ENCODE data around the gene ABHD17B. TPM values are rescaled to one million over a fixed set of nuclear protein-coding genes. Genes with fewer than 3 reads are reported as not detected.
A peak's percentile ranks its signal among the peaks of the same experiment; 100 is the strongest.
"Not testable (repeated sequence)": the region's sequence is repeated elsewhere in the genome, so short reads cannot be mapped to it uniquely, and the experiment has no call there.

ABHD17B gene
- 10 to 100 TPM in 1 of 2 donors, 1 to 10 TPM in 1; 9.1 to 15.9 TPM for total RNA-seq
- total RNA-seq: 19.9 to 27.3 reads per million in 2 donors

DNA sequence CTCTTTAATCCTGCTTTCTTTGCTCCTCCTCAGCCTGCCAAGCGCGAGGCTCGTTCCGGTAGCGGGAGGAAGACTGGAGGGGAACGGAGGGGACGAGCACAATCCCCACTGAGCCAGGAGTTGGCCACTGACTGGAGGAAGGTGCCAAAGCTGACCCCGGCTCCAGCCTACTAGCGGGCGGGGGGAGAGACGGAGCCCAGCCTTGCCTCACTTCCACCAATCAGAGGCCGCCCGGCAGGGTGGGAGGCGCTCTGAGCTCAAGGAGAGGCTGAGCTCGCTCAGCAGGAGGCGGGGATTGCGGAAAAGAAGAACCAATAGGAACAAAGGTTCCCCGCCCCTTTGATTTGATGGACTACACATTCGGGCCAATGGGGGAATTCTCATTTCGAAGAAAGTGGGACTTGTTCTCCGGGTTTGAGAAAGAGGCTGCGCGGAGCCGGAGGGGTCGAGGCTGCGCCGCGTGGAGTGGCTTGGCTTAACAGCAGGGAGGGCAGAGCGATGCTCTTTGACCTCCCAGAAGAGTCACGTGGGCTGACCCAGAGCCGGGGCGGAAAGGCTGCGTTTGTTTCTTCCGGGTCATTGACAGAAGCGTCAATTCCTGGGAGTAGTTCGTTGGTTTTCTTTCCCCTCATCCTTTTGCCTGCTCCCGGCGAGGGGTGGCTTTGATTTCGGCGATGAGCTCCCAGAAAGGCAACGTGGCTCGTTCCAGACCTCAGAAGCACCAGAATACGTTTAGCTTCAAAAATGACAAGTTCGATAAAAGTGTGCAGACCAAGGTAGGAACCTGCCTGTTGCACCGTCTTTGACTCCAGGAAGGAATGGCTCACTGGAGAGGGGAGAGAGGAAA, at the start of gene ABHD17B, which contains the start of gene C9orf85:
TSS of gene ABHD17B (minus strand) at position 133 of the 847 bp plus-strand sequence. CDS start 36,113 bp downstream, outside the sequence.
TSS of gene C9orf85 (plus strand) at position 579 of the 847 bp plus-strand sequence. CDS start at position 675, 96 bp downstream.
- peaks cover 3% of the 10 kb centered on the region for H3K36me3 Mint-ChIP-seq (ENCODE audit: low read depth)
- peak; percentile 93 to 94 (median 93) for DNase-seq
- no peaks in the 10 kb centered on the region for H3K27me3 Mint-ChIP-seq
- H3K4me3 Mint-ChIP-seq: peak within 1 kb of the TSS; percentile 100
- peaks cover 36% of the 10 kb centered on the region for H3K4me1 Mint-ChIP-seq
- peak; percentile 94 for ATAC-seq
- no peaks in the 10 kb centered on the region for H3K9me3 ChIP-seq (ENCODE audit: control insufficient read depth, low read length, poor library complexity, severe bottlenecking)
- H3K27ac Mint-ChIP-seq: peak within 1 kb of the TSS; percentile 99

DNA sequence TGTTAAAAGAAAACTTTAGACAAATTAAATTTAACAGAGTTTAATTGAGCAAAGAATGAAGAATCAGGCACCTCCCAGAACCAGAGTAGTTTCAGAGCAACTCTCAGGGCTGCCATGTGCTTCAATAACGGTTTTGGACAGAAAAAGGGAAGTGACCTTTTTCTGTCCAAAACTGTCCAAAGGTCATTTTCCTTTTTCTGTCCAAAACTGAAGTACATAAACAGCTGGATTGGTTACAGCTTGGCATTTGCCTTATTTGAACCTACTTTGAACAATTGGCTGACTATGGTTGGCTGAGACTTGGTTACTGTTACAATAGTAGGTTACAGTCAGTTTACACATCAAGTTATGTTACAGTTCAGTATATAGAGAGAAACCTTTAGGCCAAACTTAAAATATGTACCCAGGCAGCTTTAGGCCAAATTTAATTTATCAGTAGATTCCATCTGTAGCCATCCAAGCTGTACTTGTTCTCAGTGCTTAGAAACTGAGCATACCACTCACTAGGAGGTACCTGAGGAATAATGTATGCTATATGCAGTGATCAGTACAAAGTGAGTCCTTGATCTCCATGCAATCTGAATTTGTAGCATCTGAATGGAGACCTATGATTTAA, 44.4 kb upstream of the ABHD17B start:
- H3K27ac Mint-ChIP-seq: no peak overlapping the region
- DNase-seq: no peak
- no peak overlapping the region for H3K4me3 Mint-ChIP-seq
- H3K4me1 Mint-ChIP-seq: peaks cover 4% of the 10 kb centered on the region
- no peaks in the 10 kb centered on the region for H3K27me3 Mint-ChIP-seq
- H3K36me3 Mint-ChIP-seq (ENCODE audit: low read depth): peaks cover 3% of the 10 kb centered on the region
- ATAC-seq: no peak
- H3K9me3 ChIP-seq (ENCODE audit: control insufficient read depth, low read length, poor library complexity, severe bottlenecking): no peaks in the 10 kb centered on the region

- not testable (repeated sequence) for DNase-seq; ATAC-seq; H3K36me3 Mint-ChIP-seq (ENCODE audit: low read depth); H3K4me1 Mint-ChIP-seq; H3K4me3 Mint-ChIP-seq; H3K9me3 ChIP-seq (ENCODE audit: control insufficient read depth, low read length, poor library complexity, severe bottlenecking); H3K27me3 Mint-ChIP-seq; H3K27ac Mint-ChIP-seq
These were observed 43.7 kb upstream of the ABHD17B start for GRCh38 chr9:71954652-71955051.

DNA sequence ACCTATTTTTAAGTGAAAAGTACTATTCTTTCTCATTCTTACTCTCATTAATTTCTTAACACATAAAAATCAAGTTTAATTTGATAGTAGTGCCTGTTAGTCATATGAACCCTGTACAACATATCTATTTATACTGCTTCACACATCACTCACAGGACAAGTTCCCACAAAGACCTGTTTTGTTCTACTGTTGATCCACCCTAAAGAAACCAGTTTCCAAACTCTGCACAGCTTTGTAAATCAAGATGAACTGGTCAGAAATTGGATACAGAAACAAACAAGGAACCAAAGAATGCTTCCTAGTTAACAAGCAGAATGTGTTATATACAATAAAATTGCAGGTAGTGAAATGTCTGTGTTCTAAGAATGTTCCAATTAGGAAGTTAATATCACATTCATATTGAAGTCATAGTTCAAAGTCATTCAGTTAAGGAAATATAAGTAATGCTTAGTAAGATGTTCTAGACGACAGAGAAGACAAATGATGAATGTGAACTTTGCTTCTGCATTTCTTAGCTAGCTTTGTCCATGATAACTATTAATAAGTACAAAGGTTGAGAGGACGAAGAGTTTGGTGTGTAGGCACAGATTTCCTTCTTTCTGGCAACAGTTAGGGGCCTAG, 33.9 kb upstream of the ABHD17B start:
- peak overlapping the region; percentile 66 for H3K27ac Mint-ChIP-seq
- no peak overlapping the region for H3K4me3 Mint-ChIP-seq
- H3K9me3 ChIP-seq (ENCODE audit: control insufficient read depth, low read length, poor library complexity, severe bottlenecking): no peaks in the 10 kb centered on the region
- no peak for ATAC-seq
- H3K4me1 Mint-ChIP-seq: peaks cover 19% of the 10 kb centered on the region
- H3K36me3 Mint-ChIP-seq (ENCODE audit: low read depth): peaks cover 2% of the 10 kb centered on the region
- DNase-seq: no peak
- no peaks in the 10 kb centered on the region for H3K27me3 Mint-ChIP-seq

- Mint-ChIP-seq H3K4me1 (peaks cover 25% of the 10 kb centered on the region), H3K4me3 (no peak overlapping the region), H3K27ac (no peak overlapping the region), H3K36me3 (ENCODE audit: low read depth) (peaks cover under 1% of the 10 kb centered on the region), H3K27me3 (no peaks in the 10 kb centered on the region)
- no peaks in the 10 kb centered on the region for H3K9me3 ChIP-seq (ENCODE audit: control insufficient read depth, low read length, poor library complexity, severe bottlenecking)
- ATAC-seq (no peak), DNase-seq (no peak)
These were observed 31.1 kb upstream of the ABHD17B start for GRCh38 chr9:71941998-71942567.

DNA sequence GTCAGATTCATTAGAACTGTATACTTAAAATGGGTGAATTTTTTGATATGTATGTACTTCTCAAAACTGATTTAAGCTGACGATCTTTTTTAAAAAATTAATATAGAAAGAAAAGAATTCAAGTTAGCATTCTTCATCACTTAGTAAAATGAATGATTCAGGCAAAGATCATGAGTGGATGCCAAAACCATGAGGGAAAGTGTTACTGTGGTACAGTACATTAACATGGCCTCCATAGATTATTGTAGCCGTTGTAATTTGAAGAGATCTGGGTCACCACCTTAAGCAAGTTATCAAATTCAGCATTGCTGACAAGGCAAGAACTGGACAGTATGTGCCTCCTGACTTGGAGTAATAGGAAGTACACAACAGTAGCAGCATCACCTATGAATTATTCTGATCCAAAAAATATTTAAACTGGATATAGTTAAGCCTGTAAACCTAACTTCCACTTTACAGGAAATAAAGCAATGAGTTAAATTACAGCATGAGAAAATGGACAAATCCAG, 30.1 kb upstream of the ABHD17B start:
- Mint-ChIP-seq H3K27ac (no peak overlapping the region), H3K27me3 (no peaks in the 10 kb centered on the region), H3K4me1 (peaks cover 26% of the 10 kb centered on the region), H3K36me3 (ENCODE audit: low read depth) (no peaks in the 10 kb centered on the region), H3K4me3 (no peak overlapping the region)
- H3K9me3 ChIP-seq (ENCODE audit: control insufficient read depth, low read length, poor library complexity, severe bottlenecking): no peaks in the 10 kb centered on the region
- ATAC-seq (no peak), DNase-seq (no peak)

DNA sequence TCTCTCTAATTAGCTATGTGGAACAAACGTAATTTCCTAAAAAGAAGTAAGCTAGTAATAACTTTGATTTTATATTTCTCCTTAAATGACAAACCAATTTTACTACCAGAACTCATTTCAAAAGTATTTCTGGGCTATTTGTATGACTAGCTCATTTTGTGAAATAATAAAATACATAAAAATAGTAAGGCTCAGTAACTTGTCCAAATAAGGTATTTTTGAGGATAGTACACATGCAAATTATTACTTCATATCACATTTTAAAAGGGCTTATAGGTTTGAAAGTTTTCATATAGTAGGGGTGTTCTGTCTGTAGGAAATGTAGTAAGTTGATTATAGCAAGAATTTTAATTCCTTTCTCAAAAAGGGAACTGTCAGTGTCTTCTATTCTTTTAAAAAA, 26.9 kb upstream of the ABHD17B start:
- ATAC-seq: no peak
- Mint-ChIP-seq H3K27ac (no peak overlapping the region), H3K36me3 (ENCODE audit: low read depth) (no peaks in the 10 kb centered on the region), H3K4me3 (no peak overlapping the region), H3K4me1 (peaks cover 29% of the 10 kb centered on the region), H3K27me3 (no peaks in the 10 kb centered on the region)
- DNase-seq: no peak
- no peaks in the 10 kb centered on the region for H3K9me3 ChIP-seq (ENCODE audit: control insufficient read depth, low read length, poor library complexity, severe bottlenecking)

- Mint-ChIP-seq H3K4me1 (peaks cover 29% of the 10 kb centered on the region), H3K4me3 (no peak overlapping the region), H3K27ac (no peak overlapping the region), H3K27me3 (no peaks in the 10 kb centered on the region), H3K36me3 (ENCODE audit: low read depth) (no peaks in the 10 kb centered on the region)
- no peaks in the 10 kb centered on the region for H3K9me3 ChIP-seq (ENCODE audit: control insufficient read depth, low read length, poor library complexity, severe bottlenecking)
- no peak for DNase-seq
- ATAC-seq: no peak
These were observed 26.2 kb upstream of the ABHD17B start for GRCh38 chr9:71937070-71937625.

DNA sequence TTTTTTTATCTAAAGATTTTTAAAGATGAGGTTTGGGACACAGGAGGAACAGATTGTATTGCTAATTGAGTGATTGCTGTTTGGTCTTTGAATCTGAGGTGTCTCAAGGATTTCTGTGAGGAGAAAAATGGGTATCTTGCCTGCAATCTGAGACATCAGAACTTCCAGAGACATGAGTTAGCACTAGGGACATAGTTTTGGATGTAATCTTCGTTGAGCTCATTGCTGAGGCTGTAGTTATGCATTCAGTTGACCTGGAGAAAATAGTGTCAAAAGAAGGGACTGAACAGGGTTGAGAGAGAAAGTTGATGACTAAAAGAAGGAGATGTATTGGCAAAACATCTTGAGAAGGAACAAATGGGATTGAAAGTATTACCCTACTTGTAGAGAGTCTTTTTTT, 25.1 kb upstream of the ABHD17B start:
- no peak for ATAC-seq
- H3K9me3 ChIP-seq (ENCODE audit: control insufficient read depth, low read length, poor library complexity, severe bottlenecking): no peaks in the 10 kb centered on the region
- no peaks in the 10 kb centered on the region for H3K27me3 Mint-ChIP-seq
- no peak overlapping the region for H3K27ac Mint-ChIP-seq
- H3K4me3 Mint-ChIP-seq: no peak overlapping the region
- no peak for DNase-seq
- no peaks in the 10 kb centered on the region for H3K36me3 Mint-ChIP-seq (ENCODE audit: low read depth)
- H3K4me1 Mint-ChIP-seq: peaks cover 20% of the 10 kb centered on the region

DNA sequence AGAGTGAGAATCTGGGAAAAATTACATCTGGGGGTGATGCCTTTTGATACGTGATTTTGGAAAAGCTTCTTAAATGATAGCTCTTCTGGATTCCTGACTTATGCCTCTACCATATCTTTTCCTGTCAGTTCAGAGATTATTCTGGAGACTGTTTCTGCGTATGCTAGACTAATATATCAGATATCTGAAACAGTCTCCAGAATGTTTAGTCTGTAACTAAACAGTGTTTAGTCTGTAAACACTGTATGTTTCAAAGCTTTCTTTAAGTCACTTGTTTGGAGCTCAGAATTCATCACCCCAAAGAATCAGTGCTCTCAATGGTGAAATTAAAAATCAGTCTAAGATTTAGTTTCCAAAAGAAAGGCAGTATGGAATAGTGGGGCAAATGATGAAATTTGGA, 20.2 kb upstream of the ABHD17B start:
- no peaks in the 10 kb centered on the region for H3K27me3 Mint-ChIP-seq
- H3K4me3 Mint-ChIP-seq: no peak overlapping the region
- no peaks in the 10 kb centered on the region for H3K36me3 Mint-ChIP-seq (ENCODE audit: low read depth)
- no peaks in the 10 kb centered on the region for H3K9me3 ChIP-seq (ENCODE audit: control insufficient read depth, low read length, poor library complexity, severe bottlenecking)
- no peak for ATAC-seq
- no peak for DNase-seq
- H3K27ac Mint-ChIP-seq: no peak overlapping the region
- peaks cover 11% of the 10 kb centered on the region for H3K4me1 Mint-ChIP-seq

DNA sequence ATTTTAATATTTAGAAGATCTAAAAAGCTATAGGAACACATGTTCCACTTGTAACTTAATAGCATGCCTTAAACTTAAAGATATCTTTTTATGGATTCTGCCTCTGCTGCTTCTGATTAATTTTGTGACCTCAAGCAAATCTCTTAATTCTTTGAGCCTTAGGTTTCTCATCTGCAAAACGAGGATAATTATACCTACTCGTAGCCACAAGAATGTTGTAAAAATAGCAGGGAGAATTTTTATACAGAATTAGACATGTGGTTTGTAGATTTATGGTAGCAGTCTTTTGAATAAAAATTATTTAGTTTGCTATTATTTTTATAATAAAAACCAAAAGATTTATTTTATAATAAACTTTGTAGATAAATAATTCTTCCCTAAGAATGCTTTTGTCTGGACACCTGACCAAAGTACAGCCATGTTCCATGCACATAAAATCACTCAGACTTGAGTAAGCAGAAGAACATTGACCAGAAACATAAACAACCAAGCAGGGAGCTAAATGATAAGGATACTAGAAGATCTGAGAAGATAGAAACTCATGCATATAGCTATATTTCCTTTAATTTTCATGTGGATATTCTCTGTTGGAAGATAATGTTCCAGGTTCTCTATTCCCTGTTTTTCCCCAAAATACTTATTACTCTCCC, 18.9 kb upstream of the ABHD17B start:
- no peaks in the 10 kb centered on the region for H3K27me3 Mint-ChIP-seq
- no peaks in the 10 kb centered on the region for H3K36me3 Mint-ChIP-seq (ENCODE audit: low read depth)
- H3K9me3 ChIP-seq (ENCODE audit: control insufficient read depth, low read length, poor library complexity, severe bottlenecking): no peaks in the 10 kb centered on the region
- H3K27ac Mint-ChIP-seq: no peak overlapping the region
- DNase-seq (no peak), ATAC-seq (no peak)
- H3K4me1 Mint-ChIP-seq: peaks cover 4% of the 10 kb centered on the region
- H3K4me3 Mint-ChIP-seq: no peak overlapping the region

- no peak for DNase-seq
- H3K4me1 Mint-ChIP-seq: peaks cover 4% of the 10 kb centered on the region
- ATAC-seq: no peak
- H3K27ac Mint-ChIP-seq: no peak overlapping the region
- no peaks in the 10 kb centered on the region for H3K27me3 Mint-ChIP-seq
- H3K9me3 ChIP-seq (ENCODE audit: control insufficient read depth, low read length, poor library complexity, severe bottlenecking): no peaks in the 10 kb centered on the region
- no peaks in the 10 kb centered on the region for H3K36me3 Mint-ChIP-seq (ENCODE audit: low read depth)
- H3K4me3 Mint-ChIP-seq: no peak overlapping the region
These were observed 18.2 kb upstream of the ABHD17B start for GRCh38 chr9:71929223-71929622.

Data from T-helper 17 cell (primary cell).